Endodermal cell (in vitro differentiated cells): ENCODE results near the gene NUDCD3. TPM values are rescaled to one million over a fixed set of nuclear protein-coding genes. Genes with fewer than 3 reads are reported as not detected.
A peak's percentile ranks its signal among the peaks of the same experiment; 100 is the strongest.

ENCODE experiments used
- DNase-seq: peaks from one replicate; pipeline ENCODE4 v3.0.0-alpha.2; 2017
- H3K27ac ChIP-seq: 2 replicates; pipeline ENCODE4 v1.5.1; 2013; ENCODE audit warnings: mild to moderate bottlenecking, low read depth, low read length, moderate library complexity
- H3K27me3 ChIP-seq: 2 replicates; pipeline ENCODE4 v1.6.1; 2013; ENCODE audit warnings: mild to moderate bottlenecking, low read length, moderate library complexity; ENCODE audit not compliant: insufficient read depth, control insufficient read depth, poor library complexity, severe bottlenecking
- H3K36me3 ChIP-seq: 2 replicates; pipeline ENCODE4 v1.7.0; 2013; ENCODE audit warnings: mild to moderate bottlenecking, low read length, moderate library complexity; ENCODE audit not compliant: control insufficient read depth, insufficient read depth
- H3K4me1 ChIP-seq: one replicate; pipeline ENCODE4 v1.7.0; 2013; ENCODE audit warnings: low read length; ENCODE audit not compliant: control insufficient read depth, insufficient read depth
- H3K4me3 ChIP-seq: 2 replicates; pipeline ENCODE4 v1.5.1; 2013; ENCODE audit warnings: mild to moderate bottlenecking, low read length, moderate library complexity
- H3K9ac ChIP-seq: 2 replicates; pipeline ENCODE4 v1.6.1; 2013; ENCODE audit warnings: mild to moderate bottlenecking, low read length, moderate library complexity; ENCODE audit not compliant: poor library complexity, severe bottlenecking; ENCODE audit errors: extremely low read depth
- H3K9me3 ChIP-seq: 2 replicates; pipeline ENCODE4 v1.6.1; 2013; ENCODE audit warnings: mild to moderate bottlenecking, low read length, moderate library complexity; ENCODE audit not compliant: control insufficient read depth
- H3K27ac Mint-ChIP-seq: 2 replicates; pipeline ENCODE4 v1.8.0; 2020; ENCODE audit warnings: mixed read lengths
- H3K27me3 Mint-ChIP-seq: 2 replicates; pipeline ENCODE4 v1.8.0; 2021; ENCODE audit warnings: mild to moderate bottlenecking, mixed read lengths; ENCODE audit not compliant: insufficient read depth
- H3K36me3 Mint-ChIP-seq: 2 replicates; pipeline ENCODE4 v1.8.0; 2020; ENCODE audit warnings: low read depth, mixed read lengths
- H3K4me1 Mint-ChIP-seq: 2 replicates; pipeline ENCODE4 v1.8.0; 2020; ENCODE audit warnings: mixed read lengths
- H3K4me3 Mint-ChIP-seq: 2 replicates; pipeline ENCODE4 v1.8.0; 2020; ENCODE audit warnings: mild to moderate bottlenecking, moderate library complexity, mixed read lengths
- H3K9me3 Mint-ChIP-seq: 2 replicates; pipeline ENCODE4 v1.8.0; 2020; ENCODE audit warnings: mild to moderate bottlenecking, mixed read lengths
- WGBS, 2 experiments: methylation state at CpG; one replicate each; pipeline versions ENCODE4 v1.1.5 to v1.1.7; 2013; ENCODE audit warnings: missing lambda C conversion rate in 2 of 2, mixed read lengths in 1 of 2; ENCODE audit not compliant: insufficient coverage in 1 of 2, insufficient read length in 1 of 2; 5-methylcytosine and 5-hydroxymethylcytosine counted together
- total RNA-seq, 2 donors: library from RNA; stranded (reverse); fragmentation: NEBNext Ultra II Directional in 1 of 2; extraction: Animal tissue kit (Norgen Biotek cat#: 25700) in 1 of 2; gene quantifications; 2 replicates in 1 of 2; 3 replicates in 1 of 2; pipeline ENCODE4 v1.2.1, GENCODE V29; 2021
- TF ChIP-seq, protein P1 (sequence below): fragments of 200-600 bp; sonication (generic); conservative IDR thresholded peaks from 2 replicates; pipeline ENCODE4 v1.5.0; 2021; ENCODE audit warnings: antibody characterized with exemption, mild to moderate bottlenecking

NUDCD3 gene
- total RNA-seq, 2 donors from 2014 or later = 80.8 to 116 TPM

- no peak for DNase-seq
- H3K9me3 Mint-ChIP-seq = no peaks in the 10 kb centered on the region
- TF ChIP-seq, protein P1, sequence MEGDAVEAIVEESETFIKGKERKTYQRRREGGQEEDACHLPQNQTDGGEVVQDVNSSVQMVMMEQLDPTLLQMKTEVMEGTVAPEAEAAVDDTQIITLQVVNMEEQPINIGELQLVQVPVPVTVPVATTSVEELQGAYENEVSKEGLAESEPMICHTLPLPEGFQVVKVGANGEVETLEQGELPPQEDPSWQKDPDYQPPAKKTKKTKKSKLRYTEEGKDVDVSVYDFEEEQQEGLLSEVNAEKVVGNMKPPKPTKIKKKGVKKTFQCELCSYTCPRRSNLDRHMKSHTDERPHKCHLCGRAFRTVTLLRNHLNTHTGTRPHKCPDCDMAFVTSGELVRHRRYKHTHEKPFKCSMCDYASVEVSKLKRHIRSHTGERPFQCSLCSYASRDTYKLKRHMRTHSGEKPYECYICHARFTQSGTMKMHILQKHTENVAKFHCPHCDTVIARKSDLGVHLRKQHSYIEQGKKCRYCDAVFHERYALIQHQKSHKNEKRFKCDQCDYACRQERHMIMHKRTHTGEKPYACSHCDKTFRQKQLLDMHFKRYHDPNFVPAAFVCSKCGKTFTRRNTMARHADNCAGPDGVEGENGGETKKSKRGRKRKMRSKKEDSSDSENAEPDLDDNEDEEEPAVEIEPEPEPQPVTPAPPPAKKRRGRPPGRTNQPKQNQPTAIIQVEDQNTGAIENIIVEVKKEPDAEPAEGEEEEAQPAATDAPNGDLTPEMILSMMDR = no peak
- peaks cover 15% of the 10 kb centered on the region for H3K36me3 Mint-ChIP-seq
- no peak overlapping the region for H3K27ac Mint-ChIP-seq
- Histone ChIP-seq H3K4me1 (peaks cover 7% of the 10 kb centered on the region), H3K27ac (no peak overlapping the region), H3K27me3 (no peaks in the 10 kb centered on the region), H3K36me3 (peaks cover 13% of the 10 kb centered on the region), H3K4me3 (peak overlapping the region; percentile 99), H3K9ac (no peak overlapping the region), H3K9me3 (peaks cover 4% of the 10 kb centered on the region)
- no peaks in the 10 kb centered on the region for H3K27me3 Mint-ChIP-seq
- peak overlapping the region; percentile 87 for H3K4me3 Mint-ChIP-seq
- WGBS, 2 experiments = 92 to 93% methylated on average over 3 of the region's 3 CpGs
- peaks cover 30% of the 10 kb centered on the region for H3K4me1 Mint-ChIP-seq
Observed at GRCh38 chr7:44488955-44489354, 1.5 kb downstream of the NUDCD3 start.

GRCh38 chr7:44486693-44487092 is 3.8 kb downstream of the NUDCD3 start:
- no peaks in the 10 kb centered on the region for H3K27me3 ChIP-seq

DNA sequence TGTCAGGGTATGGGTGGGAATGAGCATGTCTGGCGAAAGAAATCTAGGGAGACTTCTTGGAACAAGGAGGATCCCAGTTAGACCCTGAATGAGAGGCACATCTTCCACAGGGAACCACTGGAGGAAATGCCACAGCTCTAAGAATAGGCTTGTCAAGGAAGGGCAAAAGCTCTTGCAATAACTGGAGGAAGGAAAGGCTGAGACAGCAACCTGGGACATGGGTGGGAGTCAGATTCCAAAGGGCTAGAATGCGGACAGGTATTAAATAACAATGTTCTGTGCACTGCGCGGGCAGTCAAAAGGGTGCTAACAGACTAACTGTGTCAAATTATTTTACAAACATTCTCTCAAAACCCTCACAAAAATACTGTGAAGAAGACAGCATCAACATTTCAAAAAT is 4.5 kb downstream of the NUDCD3 start:
- H3K27ac Mint-ChIP-seq = no peak overlapping the region
- WGBS, 2 experiments = 93 to 97% methylated on average over 3 to 4 of the region's 4 CpGs
- TF ChIP-seq, protein P1 = no peak
- no peak overlapping the region for H3K4me3 Mint-ChIP-seq
- peaks cover 5% of the 10 kb centered on the region for H3K9me3 Mint-ChIP-seq
- no peak overlapping the region for H3K27ac ChIP-seq
- DNase-seq = no peak
- H3K9me3 ChIP-seq = peaks cover 18% of the 10 kb centered on the region
- no peak overlapping the region for H3K4me3 ChIP-seq
- H3K36me3 Mint-ChIP-seq = peaks cover 43% of the 10 kb centered on the region
- peaks cover 43% of the 10 kb centered on the region for H3K36me3 ChIP-seq
- no peaks in the 10 kb centered on the region for H3K27me3 Mint-ChIP-seq
- peaks cover 7% of the 10 kb centered on the region for H3K4me1 ChIP-seq
- peaks cover 25% of the 10 kb centered on the region for H3K4me1 Mint-ChIP-seq
- no peaks in the 10 kb centered on the region for H3K27me3 ChIP-seq
- no peak overlapping the region for H3K9ac ChIP-seq

More at GRCh38 chr7:44486693-44487092, 3.8 kb downstream of the NUDCD3 start:
- Mint-ChIP-seq H3K27me3 (no peaks in the 10 kb centered on the region), H3K9me3 (peaks cover 5% of the 10 kb centered on the region), H3K27ac (no peak overlapping the region), H3K4me3 (no peak overlapping the region), H3K4me1 (peaks cover 25% of the 10 kb centered on the region), H3K36me3 (peaks cover 36% of the 10 kb centered on the region)
- peaks cover 7% of the 10 kb centered on the region for H3K4me1 ChIP-seq
- H3K9me3 ChIP-seq = peaks cover 18% of the 10 kb centered on the region
- TF ChIP-seq, protein P1 = no peak
- peaks cover 36% of the 10 kb centered on the region for H3K36me3 ChIP-seq
- H3K27ac ChIP-seq = no peak overlapping the region
- 86 to 93% methylated on average over 1 of the region's 1 CpG for WGBS, 2 experiments
- no peak overlapping the region for H3K4me3 ChIP-seq
- DNase-seq = no peak
- H3K9ac ChIP-seq = no peak overlapping the region
